Rectal smooth muscle tissue (tissue), 1 donor: ENCODE data around the gene B3GALT5.

Experiments used
- H3K27ac ChIP-seq: one replicate; pipeline ENCODE4 v1.7.0; 2013; ENCODE audit warnings: low read depth, low read length, inconsistent platforms
- H3K27me3 ChIP-seq: one replicate; pipeline ENCODE4 v1.7.0; 2013; ENCODE audit warnings: low read length; ENCODE audit not compliant: control insufficient read depth, insufficient read depth
- H3K36me3 ChIP-seq: one replicate; pipeline ENCODE4 v1.7.0; 2013; ENCODE audit warnings: low read length; ENCODE audit not compliant: control insufficient read depth, insufficient read depth
- H3K4me1 ChIP-seq: one replicate; pipeline ENCODE4 v1.7.0; 2013; ENCODE audit warnings: low read length; ENCODE audit not compliant: control insufficient read depth, insufficient read depth
- H3K4me3 ChIP-seq: one replicate; pipeline ENCODE4 v1.7.0; 2013; ENCODE audit warnings: low read length
- H3K9ac ChIP-seq: one replicate; pipeline ENCODE4 v1.7.0; 2013; ENCODE audit warnings: low read length

Gene B3GALT5

DNA sequence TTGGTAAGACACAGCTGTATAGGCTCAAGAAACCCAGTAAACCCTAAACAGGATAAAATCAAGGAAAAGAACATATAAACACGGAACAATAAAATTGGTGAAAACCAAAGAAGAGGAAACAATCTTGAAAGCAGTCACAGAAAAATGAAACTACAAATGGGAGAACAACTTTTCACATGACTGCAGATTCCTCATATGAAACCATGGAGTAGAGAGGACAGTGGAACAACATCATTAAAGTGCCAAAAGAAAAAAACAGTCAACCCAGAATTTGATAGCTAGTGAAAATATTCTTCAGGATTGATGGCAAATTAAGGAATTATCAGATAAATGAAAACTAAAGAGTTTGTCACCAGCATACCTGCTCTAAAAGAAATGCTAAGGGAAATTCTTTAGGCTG is 23.9 kb upstream of the B3GALT5 start:
- H3K27me3 ChIP-seq: no peaks in the 10 kb centered on the region
- no peak overlapping the region for H3K4me3 ChIP-seq
- H3K27ac ChIP-seq: no peak overlapping the region
- H3K4me1 ChIP-seq: no peaks in the 10 kb centered on the region
- no peak overlapping the region for H3K9ac ChIP-seq
- no peaks in the 10 kb centered on the region for H3K36me3 ChIP-seq

DNA sequence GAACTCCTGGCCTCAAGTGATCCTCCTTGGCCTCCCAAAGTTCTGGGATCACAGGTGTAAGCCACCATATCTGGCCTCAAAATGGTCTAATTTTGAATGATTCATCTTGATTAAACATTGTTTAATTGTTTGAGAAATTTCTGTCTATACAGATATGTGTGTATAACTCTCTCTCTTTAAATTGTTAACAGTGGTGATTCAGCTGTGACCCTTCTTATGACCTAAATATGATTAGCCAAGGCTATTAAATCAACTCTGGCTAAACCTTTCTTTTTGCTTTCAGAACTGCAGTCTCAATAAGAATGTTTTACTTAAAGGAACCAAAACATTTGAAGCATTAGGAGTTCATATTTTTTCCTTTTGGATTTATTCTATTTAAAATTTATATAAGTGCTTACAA is 19.2 kb upstream of the B3GALT5 start:
- no peak overlapping the region for H3K27ac ChIP-seq
- H3K9ac ChIP-seq: no peak overlapping the region
- no peak overlapping the region for H3K4me3 ChIP-seq
- H3K4me1 ChIP-seq: no peaks in the 10 kb centered on the region
- H3K27me3 ChIP-seq: no peaks in the 10 kb centered on the region
- no peaks in the 10 kb centered on the region for H3K36me3 ChIP-seq

DNA sequence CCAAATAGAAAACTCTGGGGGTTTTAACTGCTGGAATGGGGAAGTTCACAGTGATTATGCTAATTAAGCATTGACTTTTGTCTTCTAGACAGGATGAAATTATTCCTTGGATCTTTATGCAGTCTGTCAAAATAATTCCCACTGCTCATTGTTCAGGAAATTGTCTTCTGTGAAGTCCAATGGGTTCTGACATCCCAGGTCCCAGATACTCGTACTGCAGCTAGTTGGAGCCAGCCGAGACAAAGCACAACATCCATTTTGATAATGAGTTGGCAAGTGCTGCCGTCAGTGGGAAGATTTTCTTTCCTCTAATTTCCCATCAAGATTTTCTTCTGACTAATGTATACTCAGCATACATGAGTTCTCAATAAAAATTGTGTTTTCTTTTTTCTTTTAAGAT is 17.3 kb upstream of the B3GALT5 start:
- Histone ChIP-seq H3K27me3 (no peaks in the 10 kb centered on the region), H3K27ac (no peak overlapping the region), H3K9ac (no peak overlapping the region), H3K36me3 (no peaks in the 10 kb centered on the region), H3K4me1 (no peaks in the 10 kb centered on the region), H3K4me3 (no peak overlapping the region)

DNA sequence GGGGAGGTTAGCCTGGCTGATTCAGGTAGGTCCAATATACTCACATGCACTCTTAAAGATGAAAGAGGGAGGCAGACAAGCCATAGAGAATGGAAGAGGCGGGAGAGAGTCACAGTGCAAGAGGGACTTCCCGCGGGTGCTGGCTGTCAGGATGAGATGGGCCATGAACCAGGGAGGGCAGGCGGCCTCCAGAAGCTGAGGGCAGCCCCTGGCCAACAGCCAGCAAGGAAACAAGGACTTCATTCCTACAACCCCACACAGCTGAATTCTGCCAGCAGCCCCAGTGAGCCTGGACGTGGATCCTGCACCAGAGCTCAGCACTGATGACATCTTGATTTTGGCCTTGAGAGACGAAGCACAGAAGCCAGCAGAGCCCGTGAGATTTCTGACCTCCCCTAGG is 15.1 kb upstream of the B3GALT5 start:
- H3K4me3 ChIP-seq: no peak overlapping the region
- no peak overlapping the region for H3K9ac ChIP-seq
- H3K27me3 ChIP-seq: no peaks in the 10 kb centered on the region
- H3K27ac ChIP-seq: no peak overlapping the region
- no peaks in the 10 kb centered on the region for H3K4me1 ChIP-seq
- no peaks in the 10 kb centered on the region for H3K36me3 ChIP-seq

DNA sequence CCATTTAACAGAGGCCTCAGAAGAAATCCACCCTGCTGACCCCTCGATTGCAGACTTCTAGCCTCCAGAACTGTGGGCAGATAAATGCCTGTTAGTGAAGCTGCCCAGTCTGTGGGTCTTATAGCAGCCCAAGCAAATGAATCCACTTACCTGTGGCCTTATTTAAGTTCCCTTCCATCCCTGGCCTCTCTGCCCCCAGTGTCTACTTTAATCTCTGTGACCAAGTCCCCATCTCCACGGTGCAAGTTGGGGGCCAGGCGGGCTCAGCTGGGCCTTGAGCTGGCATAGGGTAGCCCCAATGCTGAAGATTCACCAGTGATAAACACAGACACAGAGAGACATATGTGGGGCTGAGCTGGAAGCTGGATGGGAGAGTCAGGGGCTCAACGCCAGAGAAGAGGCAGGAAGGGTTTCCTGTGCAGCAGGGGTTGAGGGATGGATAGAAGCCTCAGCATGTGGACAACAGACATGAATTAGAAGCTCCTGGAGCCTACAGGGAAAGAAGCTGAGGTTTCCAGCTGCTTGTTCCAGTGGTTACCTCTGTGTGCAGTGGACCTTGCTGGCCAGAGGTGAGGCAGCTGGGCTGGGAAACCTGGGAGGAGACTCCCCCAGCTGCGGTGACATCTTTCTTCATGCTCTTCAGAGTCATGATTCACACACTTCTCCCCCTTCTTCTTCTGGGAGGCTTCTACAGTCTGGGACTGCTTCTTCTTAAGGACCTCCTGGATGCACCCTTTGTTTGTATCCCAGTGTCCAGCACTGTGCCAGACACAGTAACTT is 13.4 kb upstream of the B3GALT5 start:
- Histone ChIP-seq H3K27me3 (no peaks in the 10 kb centered on the region), H3K4me1 (no peaks in the 10 kb centered on the region), H3K36me3 (no peaks in the 10 kb centered on the region), H3K27ac (no peak overlapping the region), H3K4me3 (no peak overlapping the region), H3K9ac (no peak overlapping the region)

DNA sequence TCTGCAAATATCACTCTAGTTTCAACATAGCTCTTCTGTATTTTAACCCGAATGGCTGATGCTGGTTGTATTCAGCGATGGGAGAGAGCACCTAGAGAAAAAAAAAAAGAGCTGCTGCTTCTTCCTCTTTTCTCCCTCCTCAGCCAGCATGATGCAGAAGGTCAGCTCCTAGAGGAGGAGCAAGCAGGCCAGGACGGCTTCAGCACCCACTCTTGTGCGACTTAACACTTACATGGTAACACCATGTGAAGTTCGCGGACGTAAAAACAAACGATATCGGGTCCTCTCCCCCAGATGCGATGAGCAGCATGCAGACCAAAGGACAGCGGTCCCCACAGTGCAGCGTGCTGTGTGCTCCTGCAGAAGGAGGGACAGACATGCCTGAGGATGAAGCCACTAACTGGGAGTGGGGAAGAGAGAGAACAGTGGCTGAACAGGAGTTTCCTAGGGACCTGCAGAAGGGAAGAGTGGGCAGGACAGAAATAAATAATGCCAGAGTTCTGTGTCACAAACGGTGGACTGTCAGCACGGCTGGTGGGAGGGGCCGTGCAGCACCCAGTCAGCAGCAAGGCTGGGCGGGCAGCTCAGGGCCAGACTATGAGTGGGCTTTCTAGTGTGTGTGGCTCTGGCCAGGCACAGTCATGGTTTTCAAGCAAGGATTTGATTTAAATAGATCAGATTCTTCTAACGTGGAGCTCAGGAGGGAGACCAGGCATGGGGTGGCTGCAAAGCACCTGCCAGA is 11.4 kb upstream of the B3GALT5 start:
- Histone ChIP-seq H3K9ac (no peak overlapping the region), H3K36me3 (no peaks in the 10 kb centered on the region), H3K4me1 (no peaks in the 10 kb centered on the region), H3K4me3 (no peak overlapping the region), H3K27ac (no peak overlapping the region), H3K27me3 (no peaks in the 10 kb centered on the region)

DNA sequence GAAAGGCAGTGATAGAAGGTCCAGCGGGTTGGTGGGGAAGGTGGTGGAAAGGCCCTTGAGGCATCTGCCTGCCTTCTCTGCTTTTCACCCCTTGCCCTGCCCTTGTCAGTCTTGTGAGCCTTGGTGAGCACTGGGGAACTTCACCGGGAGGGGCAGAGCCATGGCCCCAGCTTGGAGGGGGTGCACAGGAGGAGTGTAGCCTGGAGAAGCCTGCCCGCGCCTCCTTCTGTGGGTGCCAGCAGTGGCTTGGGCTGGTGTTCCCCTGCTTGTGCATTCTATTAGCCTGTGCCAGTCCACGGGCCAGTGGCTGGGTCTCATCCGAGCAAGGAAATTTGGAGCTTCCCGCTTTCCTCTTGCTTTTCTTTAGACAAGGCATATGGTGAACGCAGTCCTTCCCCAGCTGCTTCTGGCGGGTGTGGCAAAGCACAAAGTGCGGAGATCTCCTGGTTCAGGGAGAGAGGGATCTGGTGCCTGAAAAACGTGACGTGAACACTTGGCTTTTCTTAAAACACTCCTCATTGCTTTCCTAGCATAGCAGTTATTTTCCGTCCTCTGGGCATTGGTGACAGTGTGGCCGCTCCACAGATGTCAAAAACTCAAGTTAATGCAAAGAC is 10.6 kb upstream of the B3GALT5 start:
- Histone ChIP-seq H3K4me3 (no peak overlapping the region), H3K27ac (no peak overlapping the region), H3K9ac (no peak overlapping the region), H3K4me1 (no peaks in the 10 kb centered on the region), H3K36me3 (no peaks in the 10 kb centered on the region), H3K27me3 (no peaks in the 10 kb centered on the region)

DNA sequence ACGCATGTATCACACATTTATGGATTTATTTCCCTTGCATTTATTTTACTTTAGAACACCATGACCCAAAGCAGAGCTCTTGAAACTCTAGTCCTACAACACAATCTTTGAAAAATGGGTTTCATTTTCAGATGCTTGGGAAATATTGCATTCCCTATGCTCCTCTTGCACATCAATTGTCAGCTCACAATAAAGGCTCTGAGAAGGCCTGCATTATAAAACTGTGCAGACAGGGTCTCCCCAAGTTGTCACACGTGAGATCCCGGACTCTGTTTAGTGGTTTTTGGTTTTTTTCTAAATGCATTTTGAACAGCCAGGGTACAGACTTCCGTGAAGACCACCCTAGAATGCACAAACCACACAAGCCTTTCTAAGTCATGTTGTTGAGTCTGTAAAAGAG is 9.9 kb upstream of the B3GALT5 start:
- Histone ChIP-seq H3K36me3 (no peaks in the 10 kb centered on the region), H3K4me1 (no peaks in the 10 kb centered on the region), H3K9ac (no peak overlapping the region), H3K27me3 (no peaks in the 10 kb centered on the region), H3K4me3 (no peak overlapping the region), H3K27ac (no peak overlapping the region)

DNA sequence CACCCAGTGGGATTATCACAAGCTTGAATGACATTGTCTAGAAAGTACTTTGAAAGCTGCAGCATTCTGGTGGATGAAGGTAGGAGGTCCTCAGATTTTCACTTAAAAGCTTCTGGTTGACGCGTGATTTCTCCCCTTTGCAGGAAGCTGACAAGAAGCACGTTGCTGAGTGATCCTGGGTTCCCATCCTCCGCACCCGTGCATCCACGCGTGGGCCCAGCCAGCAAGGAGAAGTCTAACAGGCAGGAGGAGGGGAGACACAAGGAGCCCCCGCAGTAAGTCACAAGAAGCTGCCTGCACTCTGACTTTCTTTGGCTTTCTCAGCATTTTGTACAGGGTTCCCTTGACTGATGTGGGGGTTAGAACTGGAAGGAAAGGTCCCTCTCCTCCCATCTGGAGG is 7.8 kb upstream of the B3GALT5 start:
- no peak overlapping the region for H3K27ac ChIP-seq
- H3K4me3 ChIP-seq: no peak overlapping the region

DNA sequence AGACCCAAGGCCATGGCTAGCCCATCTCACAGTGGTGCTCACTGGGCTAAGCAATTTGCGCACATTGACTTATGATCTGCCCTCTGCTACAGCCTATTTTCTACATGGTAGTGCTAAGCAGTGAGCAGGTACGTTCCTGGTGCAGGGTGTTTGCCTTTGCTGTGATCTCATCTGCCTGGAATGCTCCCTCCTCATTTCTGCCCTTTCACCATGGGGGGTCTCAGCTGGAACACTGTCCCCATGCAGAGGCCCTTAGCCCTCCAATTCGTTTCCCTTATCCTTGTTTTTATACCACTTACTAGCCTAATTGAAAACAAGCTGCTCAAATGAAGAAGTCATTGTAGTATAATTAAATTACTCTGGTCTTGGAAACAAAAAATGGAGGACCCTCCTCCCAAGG is 2.0 kb upstream of the B3GALT5 start:
- Histone ChIP-seq H3K4me3 (no peak overlapping the region), H3K27ac (no peak overlapping the region), H3K36me3 (no peaks in the 10 kb centered on the region), H3K27me3 (no peaks in the 10 kb centered on the region), H3K9ac (no peak overlapping the region), H3K4me1 (no peaks in the 10 kb centered on the region)

More for the DNA sequence above, 7.8 kb upstream of the B3GALT5 start:
- Histone ChIP-seq H3K27me3 (no peaks in the 10 kb centered on the region), H3K36me3 (no peaks in the 10 kb centered on the region), H3K4me1 (no peaks in the 10 kb centered on the region), H3K9ac (no peak overlapping the region)

DNA sequence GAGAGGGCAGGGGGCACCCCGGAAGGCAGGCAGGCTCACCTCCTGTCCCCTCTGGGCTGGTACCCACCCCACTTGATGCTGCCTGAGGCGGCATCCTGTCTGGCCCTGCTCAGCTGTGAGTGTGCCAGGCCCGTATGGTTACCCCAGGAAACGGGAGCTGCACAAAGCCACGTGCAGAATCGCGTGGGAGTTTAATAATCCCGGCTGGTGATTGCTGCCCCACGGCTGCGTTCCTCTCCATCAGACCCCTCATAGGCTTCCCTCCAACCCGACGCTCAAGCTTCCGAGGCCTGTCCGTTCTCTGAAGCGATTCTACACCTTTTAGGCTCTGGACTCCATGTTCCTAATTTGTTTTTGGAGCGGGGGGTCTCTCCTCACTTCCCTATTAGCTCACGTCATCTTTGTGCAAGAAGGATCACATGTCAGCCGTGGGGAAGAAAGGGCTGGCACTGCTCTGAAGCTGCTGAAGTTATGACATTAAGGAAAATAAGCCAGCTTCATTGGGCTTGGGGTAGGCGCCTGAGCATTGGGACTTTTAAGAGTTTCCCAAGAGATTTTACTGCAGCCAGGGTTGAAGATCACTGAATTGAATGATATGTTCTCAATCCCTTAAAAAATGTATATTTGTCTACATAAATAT is 1.1 kb upstream of the B3GALT5 start:
- H3K4me1 ChIP-seq: no peaks in the 10 kb centered on the region
- H3K36me3 ChIP-seq: no peaks in the 10 kb centered on the region
- no peak overlapping the region for H3K27ac ChIP-seq
- no peaks in the 10 kb centered on the region for H3K27me3 ChIP-seq
- no peak overlapping the region for H3K9ac ChIP-seq
- no peak overlapping the region for H3K4me3 ChIP-seq
